Epithelial cell of esophagus (primary cell): ENCODE data around the gene ETV2.

ENCODE experiments used
- DNase-seq: peaks from one replicate; pipeline ENCODE4 v3.0.0; 2010; ENCODE audit warnings: low read depth
- H3K4me3 ChIP-seq: 2 replicates; pipeline ENCODE4 v1.5.1; 2011; ENCODE audit warnings: mild to moderate bottlenecking, low read length, control low read depth
- CTCF ChIP-seq: IDR thresholded peaks from 2 replicates; pipeline ENCODE4 v1.5.1; 2011; ENCODE audit warnings: low read depth, mild to moderate bottlenecking, low read length, control low read depth, inconsistent platforms; ENCODE audit not compliant: insufficient read depth; ENCODE audit errors: missing control alignments

The ETV2 gene

GRCh38 chr19:35628565-35629331, 12.8 kb upstream of the ETV2 start, which contains the start of gene RBM42:
TSS of gene RBM42 (plus strand) at chr19:35629036. CDS start at chr19:35629154, 118 bp downstream.
- H3K4me3 ChIP-seq, result peak within 1 kb of the TSS; percentile 100
- TF ChIP-seq CTCF, result no peak
- peak; percentile 99 for DNase-seq

DNA sequence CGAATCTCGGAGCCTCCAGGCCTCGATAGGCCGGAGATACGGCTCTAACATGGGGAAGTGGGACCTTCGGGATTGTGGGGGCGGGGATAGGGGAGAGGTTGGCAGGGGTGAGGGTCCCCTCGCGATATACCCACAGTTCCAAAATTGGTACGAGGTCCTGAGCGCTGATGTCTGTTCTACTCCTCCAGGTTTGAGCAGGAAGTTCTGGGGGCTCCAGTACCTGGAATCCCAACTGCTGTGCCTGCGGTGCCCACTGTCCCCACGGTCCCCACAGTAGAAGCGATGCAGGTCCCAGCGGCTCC, 12.3 kb upstream of the ETV2 start:
- H3K4me3 ChIP-seq, result peak overlapping the region; percentile 100
- no peak for TF ChIP-seq CTCF
- DNase-seq, result no peak

- no peak overlapping the region for H3K4me3 ChIP-seq
- TF ChIP-seq CTCF, result no peak
- DNase-seq, result no peak
Observed at GRCh38 chr19:35633727-35634440, 7.7 kb upstream of the ETV2 start.

DNA sequence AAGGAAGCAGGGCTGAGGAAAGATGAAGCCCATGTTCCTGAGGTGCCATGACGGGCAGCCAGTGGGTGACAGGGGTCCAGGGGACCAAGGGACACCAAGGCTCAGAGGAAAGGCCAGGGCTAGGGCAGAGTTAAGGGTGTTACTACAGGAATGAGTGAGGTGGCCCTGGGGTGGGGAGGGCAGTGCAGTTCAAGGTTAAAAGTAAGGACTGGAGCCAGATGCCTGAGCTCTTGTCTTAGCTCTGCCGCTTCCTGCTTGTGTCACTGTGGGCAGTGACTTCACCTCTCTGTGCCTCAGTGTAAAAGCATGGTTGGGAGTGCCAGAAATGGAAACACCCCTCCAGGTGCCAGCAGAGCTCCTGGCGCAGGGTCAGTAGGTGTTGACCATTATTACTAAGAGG, 4.9 kb upstream of the ETV2 start:
- no peak for DNase-seq
- H3K4me3 ChIP-seq, result no peak overlapping the region

DNA sequence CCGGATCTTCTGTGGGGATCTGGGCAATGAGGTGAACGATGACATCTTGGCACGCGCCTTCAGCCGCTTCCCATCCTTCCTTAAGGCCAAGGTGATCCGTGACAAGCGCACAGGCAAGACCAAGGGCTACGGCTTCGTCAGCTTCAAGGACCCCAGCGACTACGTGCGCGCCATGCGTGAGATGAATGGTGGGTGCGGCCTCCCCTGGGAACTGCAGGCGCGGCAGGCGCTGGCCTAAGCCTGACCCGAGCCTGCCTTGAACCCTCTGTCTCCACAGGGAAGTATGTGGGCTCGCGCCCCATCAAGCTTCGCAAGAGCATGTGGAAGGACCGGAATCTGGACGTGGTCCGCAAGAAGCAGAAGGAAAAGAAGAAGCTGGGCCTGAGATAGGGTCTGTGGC, 4.4 kb upstream of the ETV2 start:
- no peak overlapping the region for H3K4me3 ChIP-seq
- no peak for DNase-seq
- no peak for TF ChIP-seq CTCF

More for the DNA sequence above, 4.9 kb upstream of the ETV2 start:
- no peak for TF ChIP-seq CTCF

DNA sequence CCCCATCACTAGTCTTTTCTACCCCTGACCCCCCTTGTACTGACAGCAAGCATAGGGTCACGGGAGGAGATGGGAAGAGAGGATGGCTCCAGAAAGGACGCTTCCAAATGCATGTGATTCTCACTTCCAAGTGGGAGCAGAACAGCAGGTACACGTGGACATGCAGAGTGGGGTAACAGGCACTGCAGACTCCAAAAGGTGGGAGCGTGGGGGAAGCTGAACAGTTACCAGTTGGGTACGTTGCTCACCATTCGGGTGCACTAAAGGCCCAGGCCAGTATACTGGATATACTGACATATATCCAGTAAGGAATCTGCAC, 2.3 kb upstream of the ETV2 start:
- no peak overlapping the region for H3K4me3 ChIP-seq
- TF ChIP-seq CTCF, result no peak
- no peak for DNase-seq

GRCh38 chr19:35639863-35640262, 1.7 kb upstream of the ETV2 start:
- no peak overlapping the region for H3K4me3 ChIP-seq
- TF ChIP-seq CTCF, result no peak

More at GRCh38 chr19:35639863-35640262, 1.7 kb upstream of the ETV2 start:
- no peak for DNase-seq
